ENCODE measurements around the gene KCNK7. TPM values are rescaled to one million over a fixed set of nuclear protein-coding genes. Genes with fewer than 3 reads are reported as not detected.
A peak's percentile ranks its signal among the peaks of the same experiment; 100 is the strongest.
"Not testable (repeated sequence)": the region's sequence is repeated elsewhere in the genome, so short reads cannot be mapped to it uniquely, and the experiment has no call there.

The KCNK7 gene
- total RNA-seq, 3 donors from 2014 or later (not counting 1 experiment from before 2014, with no cell fraction given) = 6.3 to 11.2 (median 7.1) TPM

DNA sequence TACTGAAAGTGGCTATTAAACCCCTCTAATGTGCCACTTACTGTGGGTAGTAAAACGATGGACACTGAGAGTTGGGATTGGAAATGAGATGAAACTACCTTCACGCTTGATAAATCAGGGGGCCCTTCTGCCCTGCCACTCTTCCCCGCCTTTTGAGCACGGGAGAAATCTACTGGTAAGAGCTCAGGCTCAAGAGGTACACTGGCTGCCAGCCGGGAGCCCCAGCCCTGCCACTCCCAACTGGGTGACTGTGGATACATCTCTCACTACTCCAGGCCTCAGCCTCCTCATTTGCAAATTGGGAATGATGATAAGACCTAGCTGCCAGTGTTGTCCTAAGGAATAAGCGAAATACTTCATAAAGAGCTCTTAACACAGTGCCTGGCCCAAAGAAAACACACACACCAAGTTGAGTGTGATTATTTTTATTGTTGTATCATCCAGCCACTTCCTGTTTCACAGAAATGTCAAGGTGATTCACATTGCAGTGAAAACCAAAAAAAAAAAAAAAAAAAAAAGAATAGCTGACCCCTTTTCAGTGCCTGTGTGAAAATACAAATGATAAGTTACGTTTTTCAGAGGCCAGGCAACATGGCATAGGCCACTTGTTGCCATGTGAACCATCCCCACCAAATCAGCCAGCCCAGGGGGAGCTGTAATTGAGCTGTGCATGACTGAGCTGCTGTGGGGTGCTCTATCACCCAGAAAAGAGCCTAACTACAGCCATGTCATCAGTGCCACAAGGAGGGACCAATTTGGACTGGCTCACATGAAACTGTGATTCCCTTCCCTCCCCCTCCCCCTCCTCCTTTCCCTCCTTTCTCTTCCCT is 29.8 kb downstream of the KCNK7 start:
- H3K36me3 Mint-ChIP-seq = no peaks in the 10 kb centered on the region
- ATAC-seq = peak; percentile 53 to 58 (median 55)
- H3K4me1 ChIP-seq (ENCODE audit: control insufficient read depth, insufficient read depth, low read length) = peaks cover 69% of the 10 kb centered on the region

DNA sequence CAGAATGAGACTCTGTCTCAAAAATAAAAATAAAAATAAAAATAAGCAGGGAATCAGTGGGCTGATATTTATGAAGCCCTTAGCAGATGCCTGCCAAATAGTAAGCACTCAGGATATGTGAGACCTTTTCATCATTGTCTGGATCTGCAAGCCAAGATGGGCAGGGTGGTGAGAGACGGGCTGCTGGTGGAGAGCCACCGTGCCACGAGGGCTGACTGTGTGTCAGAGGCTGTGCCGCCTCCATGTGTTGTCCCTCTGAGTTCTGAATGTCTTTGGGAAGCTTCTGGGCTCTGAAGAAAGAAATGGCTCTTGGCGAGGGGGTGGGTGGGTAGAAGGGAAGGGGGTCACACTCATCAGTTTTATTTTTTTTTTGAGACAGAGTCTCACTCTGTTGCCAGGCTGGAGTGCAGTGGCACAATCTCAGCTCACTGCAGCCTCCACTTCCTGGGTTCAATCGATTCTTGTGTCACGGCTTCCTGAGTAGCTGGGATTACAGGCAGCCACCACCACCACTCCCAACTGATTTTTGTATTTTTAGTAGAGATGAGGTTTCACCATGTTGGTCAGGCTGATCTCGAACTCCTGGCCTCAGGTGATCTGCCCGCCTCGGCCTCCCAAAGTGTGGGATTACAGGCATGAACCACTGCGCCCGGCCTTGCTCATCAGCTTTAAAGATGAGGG is 30.6 kb downstream of the KCNK7 start:
- WGBS (ENCODE audit: insufficient coverage) = 58% methylated on average over 12 of the region's 12 CpGs
- H3K4me3 Mint-ChIP-seq = peak overlapping the region; percentile 78
- DNase-seq = peak in 1 of 2 donors; percentile 55
- intact Hi-C loops (cut with micrococcal nuclease); H3K9me3 ChIP-seq (ENCODE audit: control insufficient read depth, insufficient read depth, low read length); H3K27me3 Mint-ChIP-seq (ENCODE audit: low read depth in 2 of 2); H3K36me3 ChIP-seq (ENCODE audit: control insufficient read depth, insufficient read depth, low read length); H3K36me3 Mint-ChIP-seq; H3K4me3 ChIP-seq (ENCODE audit: low read length); H3K9me3 Mint-ChIP-seq; H3K27me3 ChIP-seq (ENCODE audit: control insufficient read depth, insufficient read depth, low read length): not testable (repeated sequence)
- peak in 1 of 3 donors; percentile 7 for ATAC-seq
- Histone ChIP-seq H3K27ac (ENCODE audit: low read length) (peak overlapping the region; percentile 98), H3K4me1 (ENCODE audit: control insufficient read depth, insufficient read depth, low read length) (peaks cover 65% of the 10 kb centered on the region)
- peaks cover 31 to 54% of the 10 kb centered on the region in 2 donors for H3K4me1 Mint-ChIP-seq
- peak overlapping the region; percentile 99 for H3K27ac Mint-ChIP-seq

More for the DNA sequence above, 29.8 kb downstream of the KCNK7 start:
- DNase-seq = peak; percentile 70 to 78
- TF ChIP-seq, protein P1, sequence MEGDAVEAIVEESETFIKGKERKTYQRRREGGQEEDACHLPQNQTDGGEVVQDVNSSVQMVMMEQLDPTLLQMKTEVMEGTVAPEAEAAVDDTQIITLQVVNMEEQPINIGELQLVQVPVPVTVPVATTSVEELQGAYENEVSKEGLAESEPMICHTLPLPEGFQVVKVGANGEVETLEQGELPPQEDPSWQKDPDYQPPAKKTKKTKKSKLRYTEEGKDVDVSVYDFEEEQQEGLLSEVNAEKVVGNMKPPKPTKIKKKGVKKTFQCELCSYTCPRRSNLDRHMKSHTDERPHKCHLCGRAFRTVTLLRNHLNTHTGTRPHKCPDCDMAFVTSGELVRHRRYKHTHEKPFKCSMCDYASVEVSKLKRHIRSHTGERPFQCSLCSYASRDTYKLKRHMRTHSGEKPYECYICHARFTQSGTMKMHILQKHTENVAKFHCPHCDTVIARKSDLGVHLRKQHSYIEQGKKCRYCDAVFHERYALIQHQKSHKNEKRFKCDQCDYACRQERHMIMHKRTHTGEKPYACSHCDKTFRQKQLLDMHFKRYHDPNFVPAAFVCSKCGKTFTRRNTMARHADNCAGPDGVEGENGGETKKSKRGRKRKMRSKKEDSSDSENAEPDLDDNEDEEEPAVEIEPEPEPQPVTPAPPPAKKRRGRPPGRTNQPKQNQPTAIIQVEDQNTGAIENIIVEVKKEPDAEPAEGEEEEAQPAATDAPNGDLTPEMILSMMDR (IDR thresholded peaks at IDR 0.05) = no peak
- Histone ChIP-seq H3K36me3 (ENCODE audit: control insufficient read depth, insufficient read depth, low read length) (peaks cover 5% of the 10 kb centered on the region), H3K4me3 (ENCODE audit: low read length) (no peak overlapping the region), H3K27me3 (ENCODE audit: control insufficient read depth, insufficient read depth, low read length) (no peaks in the 10 kb centered on the region), H3K27ac (ENCODE audit: low read length) (peak overlapping the region; percentile 98), H3K9me3 (ENCODE audit: control insufficient read depth, insufficient read depth, low read length) (no peaks in the 10 kb centered on the region)
- whole genome bisulfite sequencing (ENCODE audit: insufficient coverage) = 63% methylated on average over 5 of the region's 7 CpGs
- Mint-ChIP-seq H3K4me1 (peaks cover 40 to 55% of the 10 kb centered on the region in 2 donors), H3K27ac (peak overlapping the region; percentile 99), H3K9me3 (no peaks in the 10 kb centered on the region), H3K4me3 (peak overlapping the region; percentile 78), H3K27me3 (ENCODE audit: low read depth in 2 of 2) (no peaks in the 10 kb centered on the region)
- intact Hi-C loops (cut with micrococcal nuclease) = loop anchor here (1.0 kb wide), 1 partner anchor 26 kb away; no protein-coding TSS in a partner anchor

DNA sequence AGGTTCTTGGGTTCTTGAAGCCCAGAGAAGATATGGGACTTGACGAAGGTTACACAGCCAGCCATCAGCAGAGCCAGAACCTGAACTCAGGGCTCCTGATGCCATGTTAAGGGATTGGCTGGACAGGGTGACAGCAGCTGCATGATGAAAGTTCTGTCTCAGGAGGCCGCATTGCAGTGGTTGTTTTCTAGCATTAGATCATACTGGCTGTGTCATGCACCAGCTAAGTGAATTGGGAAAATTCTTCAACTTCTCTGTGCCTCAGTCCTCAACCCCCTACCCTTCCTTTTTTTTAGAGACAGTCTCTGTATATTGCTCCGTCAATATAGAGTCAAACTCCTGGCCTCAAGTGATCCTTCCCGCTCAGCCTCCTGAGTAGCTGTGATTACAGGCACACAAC is 32.0 kb downstream of the KCNK7 start:
- H3K4me3 Mint-ChIP-seq = no peak overlapping the region
- H3K4me1 Mint-ChIP-seq = peaks cover 17 to 47% of the 10 kb centered on the region in 2 donors
- intact Hi-C loops (cut with micrococcal nuclease) = no loop called here

More for the DNA sequence above, 32.0 kb downstream of the KCNK7 start:
- over 99% methylated on average over 4 of the region's 4 CpGs for WGBS (ENCODE audit: insufficient coverage)
- TF ChIP-seq, protein P1 (IDR thresholded peaks at IDR 0.05) = no peak
- Histone ChIP-seq H3K27me3 (ENCODE audit: control insufficient read depth, insufficient read depth, low read length) (no peaks in the 10 kb centered on the region), H3K9me3 (ENCODE audit: control insufficient read depth, insufficient read depth, low read length) (no peaks in the 10 kb centered on the region), H3K36me3 (ENCODE audit: control insufficient read depth, insufficient read depth, low read length) (peaks cover 3% of the 10 kb centered on the region), H3K4me1 (ENCODE audit: control insufficient read depth, insufficient read depth, low read length) (peaks cover 63% of the 10 kb centered on the region), H3K27ac (ENCODE audit: low read length) (peak overlapping the region; percentile 22), H3K4me3 (ENCODE audit: low read length) (no peak overlapping the region)
- Mint-ChIP-seq H3K27me3 (ENCODE audit: low read depth in 2 of 2) (no peaks in the 10 kb centered on the region), H3K27ac (peak overlapping the region; percentile 99), H3K9me3 (no peaks in the 10 kb centered on the region), H3K36me3 (no peaks in the 10 kb centered on the region)
- ATAC-seq = no peak
- no peak for DNase-seq
